Esophagus (tissue), 2 donors: ENCODE measurements around the gene LARGE1. TPM values are rescaled to one million over a fixed set of nuclear protein-coding genes. Genes with fewer than 3 reads are reported as not detected.

Experiments
- H3K27ac ChIP-seq, 2 donors: one replicate each; pipeline ENCODE4 v1.5.1; 2013; ENCODE audit warnings: low read depth in 2 of 2, mild to moderate bottlenecking in 2 of 2, inconsistent platforms in 1 of 2, low read length in 1 of 2, moderate library complexity in 1 of 2
- H3K27me3 ChIP-seq, 2 donors: one replicate each; pipeline ENCODE4 v1.6.1; 2013; ENCODE audit warnings: low read length in 2 of 2, control low read depth in 1 of 2, mild to moderate bottlenecking in 1 of 2; ENCODE audit not compliant: insufficient read depth in 2 of 2, control insufficient read depth in 1 of 2
- H3K36me3 ChIP-seq, 2 donors: one replicate each; pipeline ENCODE4 v1.6.1; 2013; ENCODE audit warnings: low read length in 1 of 2; ENCODE audit not compliant: control insufficient read depth in 2 of 2, insufficient read depth in 2 of 2
- H3K4me1 ChIP-seq, 2 donors: one replicate each; pipeline ENCODE4 v1.6.1; 2013; ENCODE audit warnings: low read length in 1 of 2; ENCODE audit not compliant: control insufficient read depth in 2 of 2, insufficient read depth in 2 of 2
- H3K4me3 ChIP-seq, 2 donors: one replicate each; pipeline ENCODE4 v1.5.1; 2013; ENCODE audit warnings: low read length in 2 of 2, mild to moderate bottlenecking in 2 of 2, low read depth in 1 of 2, moderate library complexity in 1 of 2
- H3K9me3 ChIP-seq, 2 donors: one replicate each; pipeline ENCODE4 v1.6.1; 2013; ENCODE audit warnings: mild to moderate bottlenecking in 2 of 2, low read depth in 1 of 2, low read length in 1 of 2, moderate library complexity in 1 of 2; ENCODE audit not compliant: control insufficient read depth in 2 of 2, insufficient read depth in 1 of 2
- WGBS, 2 donors: extraction: QIAGEN DNeasy Blood & Tissue Kit; methylation state at CpG; one replicate each; pipeline ENCODE4 v1.1.7; 2013; 5-methylcytosine and 5-hydroxymethylcytosine counted together
- polyA plus RNA-seq, 2 donors: library from polyadenylated mRNA; stranded (reverse); fragments of 200-250 nt; gene quantifications; one replicate each; pipeline ENCODE4 v1.2.3, GENCODE V29; 2013
- donor health status: healthy with polysubstance abuse.
- donor health status: Bipolar disorder and iron deficiency.

LARGE1 gene
- polyA plus RNA-seq, 2 donors = 2.0 to 2.5 TPM

- Histone ChIP-seq H3K4me1 (no peaks in the 10 kb centered on the region), H3K27ac (no peak overlapping the region), H3K36me3 (no peaks in the 10 kb centered on the region), H3K4me3 (no peak overlapping the region), H3K9me3 (peaks cover 0 to 1% of the 10 kb centered on the region in 2 donors), H3K27me3 (no peaks in the 10 kb centered on the region)
- 84 to 93% methylated on average over 11 of the region's 11 CpGs for WGBS, 2 donors
Observed at GRCh38 chr22:33315117-33315516, 605.2 kb downstream of the LARGE1 start.

GRCh38 chr22:33314316-33314715, 606.0 kb downstream of the LARGE1 start:
- H3K36me3 ChIP-seq = no peaks in the 10 kb centered on the region
- peaks cover 0 to 1% of the 10 kb centered on the region in 2 donors for H3K9me3 ChIP-seq
- H3K27ac ChIP-seq = no peak overlapping the region
- no peaks in the 10 kb centered on the region for H3K4me1 ChIP-seq
- H3K4me3 ChIP-seq = no peak overlapping the region
- no peaks in the 10 kb centered on the region for H3K27me3 ChIP-seq
- 64 to 78% methylated on average over 5 of the region's 5 CpGs for WGBS, 2 donors

GRCh38 chr22:33303099-33303498, 617.2 kb downstream of the LARGE1 start:
- WGBS, 2 donors = 65 to 70% methylated on average over 9 of the region's 9 CpGs
- H3K4me1 ChIP-seq = peaks cover 0 to 2% of the 10 kb centered on the region in 2 donors
- H3K4me3 ChIP-seq = no peak overlapping the region
- no peaks in the 10 kb centered on the region for H3K36me3 ChIP-seq
- no peak overlapping the region for H3K27ac ChIP-seq
- no peaks in the 10 kb centered on the region for H3K9me3 ChIP-seq
- H3K27me3 ChIP-seq = no peaks in the 10 kb centered on the region

DNA sequence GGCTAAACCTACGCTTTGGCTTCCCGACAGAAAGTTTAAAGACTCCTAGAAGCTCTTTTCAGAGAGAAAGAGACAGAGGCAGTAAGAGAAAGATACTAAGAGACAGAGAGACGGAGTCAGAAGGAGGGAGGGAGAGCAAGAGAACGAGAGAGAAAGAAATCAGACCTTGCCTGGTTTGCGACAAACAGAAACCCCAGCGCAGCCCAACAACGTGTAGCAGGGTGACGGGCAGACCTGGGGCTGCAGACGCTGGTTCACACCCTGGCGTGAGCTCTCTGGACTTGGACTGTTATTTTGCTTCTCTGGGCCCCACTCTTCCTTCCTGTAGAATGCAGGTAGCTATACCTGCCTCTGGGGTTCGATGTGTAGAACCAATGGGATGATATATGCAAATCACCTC, 617.7 kb downstream of the LARGE1 start:
- Histone ChIP-seq H3K4me1 (peaks cover 0 to 2% of the 10 kb centered on the region in 2 donors), H3K27ac (no peak overlapping the region), H3K4me3 (no peak overlapping the region), H3K9me3 (no peaks in the 10 kb centered on the region), H3K36me3 (no peaks in the 10 kb centered on the region), H3K27me3 (no peaks in the 10 kb centered on the region)
- WGBS, 2 donors = 71 to 77% methylated on average over 11 of the region's 11 CpGs

- no peaks in the 10 kb centered on the region for H3K36me3 ChIP-seq
- 17% methylated on average over 10 of the region's 10 CpGs for WGBS, 2 donors
- H3K4me3 ChIP-seq = no peak overlapping the region
- peaks cover 0 to 2% of the 10 kb centered on the region in 2 donors for H3K4me1 ChIP-seq
- H3K9me3 ChIP-seq = no peaks in the 10 kb centered on the region
- no peak overlapping the region for H3K27ac ChIP-seq
- no peaks in the 10 kb centered on the region for H3K27me3 ChIP-seq
Observed at GRCh38 chr22:33302049-33302545, 618.2 kb downstream of the LARGE1 start.

- Histone ChIP-seq H3K9me3 (no peaks in the 10 kb centered on the region), H3K4me3 (no peak overlapping the region), H3K27ac (no peak overlapping the region), H3K27me3 (no peaks in the 10 kb centered on the region), H3K4me1 (peaks cover 0 to 2% of the 10 kb centered on the region in 2 donors), H3K36me3 (no peaks in the 10 kb centered on the region)
- 37 to 38% methylated on average over 1 of the region's 1 CpG for WGBS, 2 donors
Observed at GRCh38 chr22:33300165-33300564, 620.1 kb downstream of the LARGE1 start.

GRCh38 chr22:33299245-33299956, 620.9 kb downstream of the LARGE1 start:
- Histone ChIP-seq H3K27me3 (no peaks in the 10 kb centered on the region), H3K36me3 (no peaks in the 10 kb centered on the region), H3K9me3 (no peaks in the 10 kb centered on the region), H3K27ac (no peak overlapping the region), H3K4me1 (peaks cover 0 to 2% of the 10 kb centered on the region in 2 donors), H3K4me3 (no peak overlapping the region)
- 46 to 64% methylated on average over 7 of the region's 7 CpGs for WGBS, 2 donors

DNA sequence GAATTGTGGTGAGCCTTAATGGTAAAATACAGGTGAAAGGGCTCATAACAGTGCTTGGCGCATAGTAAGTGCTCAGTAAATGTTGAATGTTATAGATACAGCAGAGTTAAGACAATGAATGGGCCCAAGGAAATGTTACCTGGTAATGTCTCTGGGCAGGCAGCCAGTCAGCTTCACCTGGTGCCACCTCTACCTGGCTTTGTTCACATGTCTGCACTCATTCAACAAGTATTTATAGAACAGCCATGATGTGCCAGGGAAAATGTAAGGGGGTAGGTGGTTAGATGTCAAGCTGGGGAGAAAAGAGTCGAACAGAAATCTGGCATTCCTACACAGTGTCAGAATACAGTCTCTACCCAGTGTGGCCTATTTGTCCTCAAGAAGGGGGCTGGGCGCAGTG, 623.3 kb downstream of the LARGE1 start:
- no peak overlapping the region for H3K4me3 ChIP-seq
- H3K27ac ChIP-seq = no peak overlapping the region
- peaks cover 0 to 2% of the 10 kb centered on the region in 2 donors for H3K36me3 ChIP-seq
- no peaks in the 10 kb centered on the region for H3K9me3 ChIP-seq
- 75 to 80% methylated on average over 3 of the region's 3 CpGs for WGBS, 2 donors
- no peaks in the 10 kb centered on the region for H3K27me3 ChIP-seq
- H3K4me1 ChIP-seq = no peaks in the 10 kb centered on the region

DNA sequence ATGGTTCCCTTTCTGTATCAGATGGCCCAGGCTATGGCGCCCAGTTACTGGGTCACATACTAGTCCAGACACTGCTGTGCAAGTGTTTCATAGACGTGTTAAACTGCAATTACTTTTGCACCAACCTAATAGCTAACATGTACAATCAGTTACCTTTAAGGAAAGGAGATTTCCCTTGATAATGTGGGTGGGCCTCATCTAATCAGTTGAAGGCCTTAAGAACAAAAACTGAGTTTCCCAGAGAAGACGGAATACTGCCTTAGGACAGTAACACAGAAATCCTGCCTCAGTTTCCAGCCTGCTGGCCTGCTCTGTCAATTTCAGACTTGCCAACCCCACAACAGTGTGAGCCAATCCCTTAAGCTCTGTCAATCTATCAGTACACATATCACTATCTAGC, 632.2 kb downstream of the LARGE1 start:
- Histone ChIP-seq H3K9me3 (no peaks in the 10 kb centered on the region), H3K27me3 (no peaks in the 10 kb centered on the region), H3K36me3 (peaks cover 0 to 3% of the 10 kb centered on the region in 2 donors), H3K4me1 (no peaks in the 10 kb centered on the region), H3K4me3 (no peak overlapping the region), H3K27ac (no peak overlapping the region)
- WGBS, 2 donors = 91 to 94% methylated on average over 3 of the region's 3 CpGs

GRCh38 chr22:33275073-33275443, 645.2 kb downstream of the LARGE1 start:
- H3K4me3 ChIP-seq = no peak overlapping the region
- no peaks in the 10 kb centered on the region for H3K36me3 ChIP-seq
- no peaks in the 10 kb centered on the region for H3K27me3 ChIP-seq
- no peaks in the 10 kb centered on the region for H3K9me3 ChIP-seq
- H3K4me1 ChIP-seq = peaks cover 0 to 3% of the 10 kb centered on the region in 2 donors
- 91 to 92% methylated on average over 2 of the region's 2 CpGs for WGBS, 2 donors
- no peak overlapping the region for H3K27ac ChIP-seq
